PFSK-1 (cell line): ENCODE measurements around the gene PTPRN2.

ENCODE experiments used
- FOXP2 ChIP-seq: optimal IDR thresholded peaks from 2 replicates; pipeline ENCODE3; 2011; ENCODE audit warnings: borderline replicate concordance, control low read depth, inconsistent platforms; ENCODE audit not compliant: insufficient read depth; ENCODE audit errors: extremely low read length, extremely low read depth
- POLR2AphosphoS5 ChIP-seq: IDR thresholded peaks from 2 replicates; pipeline ENCODE4 v1.6.1; 2012; ENCODE audit warnings: low read depth, mild to moderate bottlenecking, control low read depth, low read length, moderate library complexity
- SIN3A ChIP-seq: IDR thresholded peaks from 2 replicates; pipeline ENCODE4 v1.6.1; 2012; ENCODE audit warnings: mild to moderate bottlenecking, low read length, moderate library complexity, borderline replicate concordance; ENCODE audit not compliant: insufficient read depth
- TAF1 ChIP-seq: IDR thresholded peaks from 2 replicates; pipeline ENCODE4 v1.6.1; 2012; ENCODE audit warnings: low read length, control low read depth, borderline replicate concordance; ENCODE audit not compliant: insufficient read depth
- TF ChIP-seq, protein P1 (sequence below), 2 experiments: IDR thresholded peaks; 2 replicates each; pipeline versions ENCODE4 v1.6.1 to v1.8.0; 2011 to 2012; ENCODE audit warnings: low read depth in 2 of 2, low read length in 2 of 2, control low read depth in 1 of 2, inconsistent platforms in 1 of 2, mild to moderate bottlenecking in 1 of 2, moderate library complexity in 1 of 2; ENCODE audit not compliant: insufficient read depth in 1 of 2

The PTPRN2 gene

DNA sequence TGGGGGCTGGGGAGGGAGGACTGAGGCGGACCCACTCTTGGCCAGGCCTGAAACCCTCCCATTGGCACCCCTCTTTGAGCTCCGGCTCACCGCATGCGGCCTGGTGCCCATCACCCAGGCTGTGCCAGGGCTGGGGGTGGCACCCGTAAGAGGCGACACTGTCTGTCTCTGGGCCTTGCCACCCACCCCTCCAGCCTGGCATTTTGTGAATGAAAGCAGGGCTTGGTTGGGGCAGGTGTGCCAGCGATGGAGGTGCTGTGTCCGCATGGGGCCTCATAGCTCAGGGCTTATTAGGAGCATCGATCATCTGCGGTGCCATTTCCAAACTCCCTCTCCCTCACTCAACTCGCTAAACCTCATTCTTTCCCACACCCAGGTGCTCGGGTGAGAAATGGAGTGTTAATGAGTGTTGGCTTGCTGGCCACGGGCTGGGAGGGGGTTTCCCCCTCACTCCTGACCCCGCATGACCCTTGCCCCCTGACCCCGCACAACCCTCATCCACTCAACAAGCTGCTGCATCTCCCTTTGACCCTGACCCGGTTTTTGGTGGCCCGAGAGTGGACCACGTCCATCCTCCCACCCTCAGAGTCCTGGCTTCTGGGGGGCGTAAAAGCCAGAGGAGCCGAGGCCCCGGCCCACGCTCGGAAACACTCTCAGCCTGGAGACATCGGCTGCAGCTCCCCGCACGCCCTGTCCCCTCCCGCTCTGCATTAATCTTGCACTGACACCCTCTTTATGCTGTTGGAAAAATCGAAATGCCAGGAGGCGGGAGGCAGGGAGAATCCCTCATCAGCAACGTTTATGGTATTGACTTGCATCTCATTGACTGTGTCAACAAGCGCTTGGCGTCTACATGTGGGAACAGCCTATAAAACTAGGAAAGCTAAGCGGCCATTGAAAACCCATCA, 1089.6 kb downstream of the PTPRN2 start:
- TF ChIP-seq FOXP2 (no peak), POLR2AphosphoS5 (no peak), TAF1 (no peak), SIN3A (no peak)
- TF ChIP-seq, protein P1, sequence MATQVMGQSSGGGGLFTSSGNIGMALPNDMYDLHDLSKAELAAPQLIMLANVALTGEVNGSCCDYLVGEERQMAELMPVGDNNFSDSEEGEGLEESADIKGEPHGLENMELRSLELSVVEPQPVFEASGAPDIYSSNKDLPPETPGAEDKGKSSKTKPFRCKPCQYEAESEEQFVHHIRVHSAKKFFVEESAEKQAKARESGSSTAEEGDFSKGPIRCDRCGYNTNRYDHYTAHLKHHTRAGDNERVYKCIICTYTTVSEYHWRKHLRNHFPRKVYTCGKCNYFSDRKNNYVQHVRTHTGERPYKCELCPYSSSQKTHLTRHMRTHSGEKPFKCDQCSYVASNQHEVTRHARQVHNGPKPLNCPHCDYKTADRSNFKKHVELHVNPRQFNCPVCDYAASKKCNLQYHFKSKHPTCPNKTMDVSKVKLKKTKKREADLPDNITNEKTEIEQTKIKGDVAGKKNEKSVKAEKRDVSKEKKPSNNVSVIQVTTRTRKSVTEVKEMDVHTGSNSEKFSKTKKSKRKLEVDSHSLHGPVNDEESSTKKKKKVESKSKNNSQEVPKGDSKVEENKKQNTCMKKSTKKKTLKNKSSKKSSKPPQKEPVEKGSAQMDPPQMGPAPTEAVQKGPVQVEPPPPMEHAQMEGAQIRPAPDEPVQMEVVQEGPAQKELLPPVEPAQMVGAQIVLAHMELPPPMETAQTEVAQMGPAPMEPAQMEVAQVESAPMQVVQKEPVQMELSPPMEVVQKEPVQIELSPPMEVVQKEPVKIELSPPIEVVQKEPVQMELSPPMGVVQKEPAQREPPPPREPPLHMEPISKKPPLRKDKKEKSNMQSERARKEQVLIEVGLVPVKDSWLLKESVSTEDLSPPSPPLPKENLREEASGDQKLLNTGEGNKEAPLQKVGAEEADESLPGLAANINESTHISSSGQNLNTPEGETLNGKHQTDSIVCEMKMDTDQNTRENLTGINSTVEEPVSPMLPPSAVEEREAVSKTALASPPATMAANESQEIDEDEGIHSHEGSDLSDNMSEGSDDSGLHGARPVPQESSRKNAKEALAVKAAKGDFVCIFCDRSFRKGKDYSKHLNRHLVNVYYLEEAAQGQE (IDR thresholded peaks at IDR 0.05; ENCODE audit: insufficient read depth in 1 of 2, low read depth in 2 of 2, low read length in 2 of 2) = no peak

DNA sequence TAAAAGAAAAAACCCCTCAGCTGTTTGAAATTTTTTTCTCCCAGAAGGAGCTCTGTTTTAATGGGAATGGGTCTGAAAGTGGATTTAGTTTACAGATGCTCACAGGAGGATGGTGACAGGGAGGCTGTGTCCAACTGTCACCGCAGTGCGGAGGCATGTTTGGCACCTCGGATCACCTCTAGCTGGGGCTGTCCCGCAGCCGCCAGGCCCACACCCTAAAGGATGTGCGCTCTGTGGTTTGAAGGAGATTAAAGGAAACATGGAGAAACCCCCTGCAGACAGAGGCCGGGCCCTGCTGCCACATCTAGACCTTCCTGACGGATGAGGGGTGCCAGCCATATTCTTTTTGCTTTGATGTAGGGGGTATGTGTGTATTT, 1090.3 kb downstream of the PTPRN2 start:
- TF ChIP-seq, protein P1 (IDR thresholded peaks at IDR 0.05; ENCODE audit: insufficient read depth in 1 of 2, low read depth in 2 of 2, low read length in 2 of 2) = no peak
- TF ChIP-seq POLR2AphosphoS5 (no peak), FOXP2 (no peak), TAF1 (no peak), SIN3A (no peak)

DNA sequence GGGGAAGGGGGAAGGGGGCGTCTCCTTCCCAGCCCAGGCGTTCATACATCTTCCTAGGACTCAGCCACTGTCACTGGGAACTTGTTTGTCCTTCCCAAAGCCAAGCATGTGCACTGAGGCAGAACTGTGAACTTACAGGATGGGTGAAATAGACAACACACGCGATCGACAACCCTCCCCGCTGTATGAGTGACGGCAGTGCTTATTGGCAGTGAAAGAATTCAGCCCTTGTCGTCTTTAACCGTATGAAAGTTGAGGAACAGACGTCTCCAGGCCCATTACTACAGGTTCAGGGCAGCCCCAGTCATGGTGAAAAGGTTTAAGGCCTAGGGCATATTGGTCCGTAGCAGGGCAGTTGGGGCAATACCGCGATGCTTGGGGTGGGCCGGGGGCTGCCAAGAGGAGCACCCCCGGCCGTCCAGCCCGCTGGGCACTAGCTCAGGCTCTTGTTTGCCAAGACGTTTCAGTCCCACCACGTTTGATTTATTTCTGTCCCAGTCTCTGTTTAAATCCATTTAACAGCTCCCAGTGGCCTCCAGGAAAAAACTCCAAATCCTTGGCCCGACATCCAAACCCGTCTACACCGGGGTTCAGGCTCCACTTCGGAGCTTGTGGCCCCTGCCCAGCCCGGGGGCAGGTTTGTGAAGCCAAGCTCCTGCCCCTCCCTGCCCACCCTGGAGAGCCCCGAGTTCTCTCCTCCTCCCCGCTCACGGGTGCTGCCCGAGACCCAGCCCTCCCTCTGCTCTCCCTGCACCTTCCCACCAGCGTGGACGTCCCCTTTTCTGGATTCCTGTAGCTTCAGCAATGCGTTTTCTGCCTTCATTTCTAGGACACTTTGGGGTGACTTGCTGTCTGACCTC, 1091.0 kb downstream of the PTPRN2 start:
- TF ChIP-seq, protein P1 (IDR thresholded peaks at IDR 0.05; ENCODE audit: insufficient read depth in 1 of 2, low read depth in 2 of 2, low read length in 2 of 2) = no peak
- TF ChIP-seq TAF1 = no peak
- TF ChIP-seq SIN3A = no peak
- no peak for TF ChIP-seq FOXP2
- TF ChIP-seq POLR2AphosphoS5 = no peak

DNA sequence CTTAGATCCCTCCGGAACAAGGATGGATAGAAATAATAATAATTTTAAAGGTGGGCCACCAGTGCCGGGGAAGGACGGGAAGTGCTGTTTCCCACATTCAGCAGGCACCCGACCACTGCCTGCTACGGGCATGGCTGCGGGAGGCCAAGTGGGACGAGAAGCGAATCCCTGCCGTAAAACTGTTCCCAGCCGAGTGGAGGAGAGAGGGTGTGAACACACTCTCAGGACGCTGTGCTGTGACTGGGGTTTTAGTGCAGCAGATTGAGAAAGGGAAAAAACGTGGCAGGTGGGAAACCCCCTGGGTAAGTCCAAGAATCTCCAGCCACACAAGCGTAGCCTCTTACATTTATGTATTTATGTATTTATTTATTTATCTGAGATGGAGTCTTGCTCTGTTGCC, 1092.0 kb downstream of the PTPRN2 start:
- TF ChIP-seq FOXP2 = no peak
- TF ChIP-seq TAF1 = no peak
- TF ChIP-seq, protein P1 (IDR thresholded peaks at IDR 0.05; ENCODE audit: insufficient read depth in 1 of 2, low read depth in 2 of 2, low read length in 2 of 2) = no peak
- TF ChIP-seq POLR2AphosphoS5 = no peak
- no peak for TF ChIP-seq SIN3A
